ENCODE results near the gene OSBPL10. TPM values are rescaled to one million over a fixed set of nuclear protein-coding genes. Genes with fewer than 3 reads are reported as not detected.

The OSBPL10 gene
- total and polyA plus RNA-seq, 2 of the 4 experiments (the other 2 are of a cell fraction) = 9.5 to 10.1 TPM

DNA sequence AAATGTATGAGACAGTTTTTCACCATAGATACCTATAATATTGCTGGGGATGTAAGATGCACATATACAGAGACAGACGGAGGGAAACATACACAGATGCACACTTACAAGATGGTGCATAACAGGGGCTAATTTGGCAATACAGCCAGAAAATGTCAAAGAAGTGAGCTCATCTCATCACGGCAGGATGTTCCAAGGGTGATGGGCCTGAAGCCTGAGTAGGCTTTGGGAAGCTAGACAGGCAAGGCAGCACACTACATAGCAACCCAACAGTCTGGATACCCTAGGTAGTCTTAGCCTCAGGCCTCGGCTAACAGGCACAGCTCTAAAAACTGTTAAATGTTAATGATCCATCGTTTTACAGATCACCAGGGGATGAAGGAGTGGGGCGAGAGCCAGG lies 148.5 kb downstream of the OSBPL10 start:
- Histone ChIP-seq H3K27ac (ENCODE audit: insufficient read depth, low read length) (no peak overlapping the region), H3K9me1 (ENCODE audit: insufficient read depth, low read length) (no peaks in the 10 kb centered on the region), H3K9me3 (ENCODE audit: control insufficient read depth, insufficient read depth, low read length) (no peaks in the 10 kb centered on the region), H2BK120ac (ENCODE audit: low read depth, low read length) (no peak overlapping the region), H2BK20ac (ENCODE audit: low read depth, low read length) (no peak overlapping the region), H4K8ac (ENCODE audit: low read depth in 2 of 2, low read length in 2 of 2) (no peak overlapping the region), H3K18ac (ENCODE audit: low read depth, low read length) (no peak overlapping the region), H2AK5ac (ENCODE audit: low read depth, low read length) (no peak overlapping the region), H3K4me1 (ENCODE audit: control insufficient read depth, insufficient read depth, low read length) (no peaks in the 10 kb centered on the region), H3K9ac (ENCODE audit: low read depth, low read length) (no peak overlapping the region), H3K4me2 (ENCODE audit: low read depth, low read length) (no peak overlapping the region), H3K27me3 (ENCODE audit: control insufficient read depth, insufficient read depth, low read length) (no peaks in the 10 kb centered on the region), H4K5ac (ENCODE audit: low read depth, low read length) (no peak overlapping the region), H3K4me3 (ENCODE audit: insufficient read depth, low read depth, low read length) (no peak overlapping the region), H4K20me1 (ENCODE audit: insufficient read depth, low read length) (no peaks in the 10 kb centered on the region), H3K14ac (replicated peaks; ENCODE audit: low read depth, low read length) (no peak overlapping the region), H2AK9ac (replicated peaks; ENCODE audit: low read depth, low read length, poor library complexity) (no peak overlapping the region), H2AFZ (replicated peaks; ENCODE audit: low read length, poor library complexity) (no peak overlapping the region), H3K36me3 (ENCODE audit: control insufficient read depth, insufficient read depth, low read length) (no peaks in the 10 kb centered on the region), H2BK15ac (ENCODE audit: low read depth, low read length) (no peak overlapping the region), H3K23ac (ENCODE audit: low read depth, low read length) (no peak overlapping the region), H3K79me1 (ENCODE audit: low read depth in 1 of 2, low read length in 2 of 2) (no peaks in the 10 kb centered on the region), H3K4ac (ENCODE audit: low read depth, low read length) (no peak overlapping the region), H4K91ac (ENCODE audit: insufficient read depth, low read depth, low read length) (no peak overlapping the region), H3K56ac (ENCODE audit: extremely low read depth, insufficient read depth, low read length) (no peak overlapping the region), H2BK5ac (ENCODE audit: low read depth, low read length, poor library complexity, severe bottlenecking) (no peak overlapping the region)
- TF ChIP-seq NFE2L2 (IDR thresholded peaks at IDR 0.05; ENCODE audit: low read depth, low read length) (no peak), MAFK (IDR thresholded peaks at IDR 0.05; ENCODE audit: low read depth, low read length) (no peak), SMC3 (IDR thresholded peaks at IDR 0.05; ENCODE audit: low read depth, low read length) (no peak), RCOR1 (IDR thresholded peaks at IDR 0.05; ENCODE audit: insufficient replicate concordance, low read length) (no peak), MAZ (IDR thresholded peaks at IDR 0.05; ENCODE audit: borderline replicate concordance, low read depth, low read length) (no peak), CEBPB (IDR thresholded peaks at IDR 0.05; ENCODE audit: low read depth, low read length) (no peak), MXI1 (IDR thresholded peaks at IDR 0.05; ENCODE audit: borderline replicate concordance, low read depth, low read length) (no peak), CHD1 (IDR thresholded peaks at IDR 0.05; ENCODE audit: low read depth, low read length) (no peak), POLR2A (IDR thresholded peaks at IDR 0.05; ENCODE audit: low read depth, low read length) (no peak), RAD21 (IDR thresholded peaks at IDR 0.05; ENCODE audit: low read length) (no peak), FOS (IDR thresholded peaks at IDR 0.05; ENCODE audit: low read depth, low read length) (no peak), RFX5 (IDR thresholded peaks at IDR 0.05; ENCODE audit: low read depth, low read length) (no peak), BHLHE40 (IDR thresholded peaks at IDR 0.05; ENCODE audit: low read depth, low read length) (no peak)
- TF ChIP-seq, protein P1, sequence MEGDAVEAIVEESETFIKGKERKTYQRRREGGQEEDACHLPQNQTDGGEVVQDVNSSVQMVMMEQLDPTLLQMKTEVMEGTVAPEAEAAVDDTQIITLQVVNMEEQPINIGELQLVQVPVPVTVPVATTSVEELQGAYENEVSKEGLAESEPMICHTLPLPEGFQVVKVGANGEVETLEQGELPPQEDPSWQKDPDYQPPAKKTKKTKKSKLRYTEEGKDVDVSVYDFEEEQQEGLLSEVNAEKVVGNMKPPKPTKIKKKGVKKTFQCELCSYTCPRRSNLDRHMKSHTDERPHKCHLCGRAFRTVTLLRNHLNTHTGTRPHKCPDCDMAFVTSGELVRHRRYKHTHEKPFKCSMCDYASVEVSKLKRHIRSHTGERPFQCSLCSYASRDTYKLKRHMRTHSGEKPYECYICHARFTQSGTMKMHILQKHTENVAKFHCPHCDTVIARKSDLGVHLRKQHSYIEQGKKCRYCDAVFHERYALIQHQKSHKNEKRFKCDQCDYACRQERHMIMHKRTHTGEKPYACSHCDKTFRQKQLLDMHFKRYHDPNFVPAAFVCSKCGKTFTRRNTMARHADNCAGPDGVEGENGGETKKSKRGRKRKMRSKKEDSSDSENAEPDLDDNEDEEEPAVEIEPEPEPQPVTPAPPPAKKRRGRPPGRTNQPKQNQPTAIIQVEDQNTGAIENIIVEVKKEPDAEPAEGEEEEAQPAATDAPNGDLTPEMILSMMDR (conservative IDR thresholded peaks at IDR 0.05; ENCODE audit: low read depth, low read length) = no peak
- TF ChIP-seq, protein P2, sequence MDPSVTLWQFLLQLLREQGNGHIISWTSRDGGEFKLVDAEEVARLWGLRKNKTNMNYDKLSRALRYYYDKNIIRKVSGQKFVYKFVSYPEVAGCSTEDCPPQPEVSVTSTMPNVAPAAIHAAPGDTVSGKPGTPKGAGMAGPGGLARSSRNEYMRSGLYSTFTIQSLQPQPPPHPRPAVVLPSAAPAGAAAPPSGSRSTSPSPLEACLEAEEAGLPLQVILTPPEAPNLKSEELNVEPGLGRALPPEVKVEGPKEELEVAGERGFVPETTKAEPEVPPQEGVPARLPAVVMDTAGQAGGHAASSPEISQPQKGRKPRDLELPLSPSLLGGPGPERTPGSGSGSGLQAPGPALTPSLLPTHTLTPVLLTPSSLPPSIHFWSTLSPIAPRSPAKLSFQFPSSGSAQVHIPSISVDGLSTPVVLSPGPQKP (IDR thresholded peaks at IDR 0.05; ENCODE audit: borderline replicate concordance, low read depth, low read length) = no peak
- TF ChIP-seq, protein P3, sequence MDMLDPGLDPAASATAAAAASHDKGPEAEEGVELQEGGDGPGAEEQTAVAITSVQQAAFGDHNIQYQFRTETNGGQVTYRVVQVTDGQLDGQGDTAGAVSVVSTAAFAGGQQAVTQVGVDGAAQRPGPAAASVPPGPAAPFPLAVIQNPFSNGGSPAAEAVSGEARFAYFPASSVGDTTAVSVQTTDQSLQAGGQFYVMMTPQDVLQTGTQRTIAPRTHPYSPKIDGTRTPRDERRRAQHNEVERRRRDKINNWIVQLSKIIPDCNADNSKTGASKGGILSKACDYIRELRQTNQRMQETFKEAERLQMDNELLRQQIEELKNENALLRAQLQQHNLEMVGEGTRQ (IDR thresholded peaks at IDR 0.05; ENCODE audit: low read depth, low read length) = no peak
- WGBS, 2 experiments (ENCODE audit: extremely low coverage in 2 of 2, insufficient read length in 1 of 2) = 60% methylated on average over 1 of the region's 5 CpGs; no CpG with 5 or more reads in 1 of the 2 experiments
- DNase-seq = peak; percentile 22
- in situ Hi-C loops (cut with MboI; ENCODE audit: low sequenced_read_pairs) (no loop called here), intact Hi-C loops (cut with micrococcal nuclease) (no loop called here), dilution Hi-C loops (cut with HindIII; ENCODE audit: low sequenced_read_pairs, unreplicated experiment) (no loop called here)
- ChIA-PET POLR2A (ENCODE audit: unreplicated experiment) (no interaction called here), CTCF (interaction anchor here (0.5 kb wide), 1 partner anchor 67 kb away, joined by 3 read pairs; no protein-coding TSS in a partner anchor)
- ATAC-seq (ENCODE audit: low read depth) = peak; percentile 32
- no TSS peak for BruUV-seq (replicated peaks)
